ENCODE results near the gene RPS2.

DNA sequence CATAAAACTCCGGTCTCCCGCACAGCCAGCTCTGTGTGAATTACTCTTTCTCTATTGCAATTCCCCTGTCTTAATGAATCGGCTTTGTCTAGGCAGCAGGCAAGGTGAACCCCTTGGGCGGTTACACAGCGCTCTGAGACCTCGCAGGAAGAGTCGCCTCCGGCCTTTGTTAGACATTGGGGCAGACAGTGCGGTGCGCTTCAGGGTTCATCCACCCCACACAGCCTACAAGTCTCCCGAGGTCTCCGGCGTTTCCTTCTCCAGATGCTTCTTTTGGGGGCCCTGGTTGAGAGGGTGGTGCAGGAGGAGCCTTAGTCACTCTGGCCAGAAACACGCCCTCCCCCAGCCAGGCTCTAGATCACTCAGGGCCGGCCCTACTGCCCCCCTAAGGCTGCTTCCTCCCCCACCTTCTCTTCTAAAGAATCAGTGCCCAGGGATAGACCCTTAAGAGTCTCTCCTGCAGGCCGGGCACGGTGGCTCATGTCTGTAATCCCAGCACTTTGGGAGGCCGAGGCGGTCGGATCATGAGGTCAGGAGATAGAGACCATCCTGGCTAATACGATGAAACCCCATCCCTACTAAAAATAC lies 19.9 kb downstream of the RPS2 start:
- TF ChIP-seq, protein P1, sequence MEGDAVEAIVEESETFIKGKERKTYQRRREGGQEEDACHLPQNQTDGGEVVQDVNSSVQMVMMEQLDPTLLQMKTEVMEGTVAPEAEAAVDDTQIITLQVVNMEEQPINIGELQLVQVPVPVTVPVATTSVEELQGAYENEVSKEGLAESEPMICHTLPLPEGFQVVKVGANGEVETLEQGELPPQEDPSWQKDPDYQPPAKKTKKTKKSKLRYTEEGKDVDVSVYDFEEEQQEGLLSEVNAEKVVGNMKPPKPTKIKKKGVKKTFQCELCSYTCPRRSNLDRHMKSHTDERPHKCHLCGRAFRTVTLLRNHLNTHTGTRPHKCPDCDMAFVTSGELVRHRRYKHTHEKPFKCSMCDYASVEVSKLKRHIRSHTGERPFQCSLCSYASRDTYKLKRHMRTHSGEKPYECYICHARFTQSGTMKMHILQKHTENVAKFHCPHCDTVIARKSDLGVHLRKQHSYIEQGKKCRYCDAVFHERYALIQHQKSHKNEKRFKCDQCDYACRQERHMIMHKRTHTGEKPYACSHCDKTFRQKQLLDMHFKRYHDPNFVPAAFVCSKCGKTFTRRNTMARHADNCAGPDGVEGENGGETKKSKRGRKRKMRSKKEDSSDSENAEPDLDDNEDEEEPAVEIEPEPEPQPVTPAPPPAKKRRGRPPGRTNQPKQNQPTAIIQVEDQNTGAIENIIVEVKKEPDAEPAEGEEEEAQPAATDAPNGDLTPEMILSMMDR (IDR thresholded peaks at IDR 0.05; ENCODE audit: borderline replicate concordance, extremely low read depth, low read length, poor library complexity, severe bottlenecking) = no peak
- no peak for TF ChIP-seq EZH2 (IDR thresholded peaks at IDR 0.05; ENCODE audit: borderline replicate concordance, low read depth, low read length, severe bottlenecking)
